GM12878 (cell line): ENCODE results near the gene WDR74. TPM values are rescaled to one million over a fixed set of nuclear protein-coding genes. Genes with fewer than 3 reads are reported as not detected.

Experiments
- ATAC-seq: fragments of 200-7000 bp; cut with Tn5 transposase; 3 replicates; pipeline ENCODE4 v1.9.1; 2020; ENCODE audit warnings: mild to moderate bottlenecking, moderate library complexity
- BruUV-seq: library from RNA; stranded (reverse); fragments of 400-500 nt; replicated peaks from 2 replicates; lab custom pipeline; 2021; lab: Mats Ljungman, UMichigan
- CTCF ChIA-PET: fragments of 300-600 bp; sonication (Branson Sonifier 250); formaldehyde crosslinking; extraction: SDS; loops from one replicate; lab custom pipeline; 2021; ENCODE audit warnings: inconsistent platforms; lab: Yijun Ruan, JAX
- POLR2A ChIA-PET: fragments of 350-600 bp; formaldehyde crosslinking; extraction: SDS; loops from one replicate; lab custom pipeline; 2021; ENCODE audit warnings: inconsistent platforms; lab: Charles Lee
- RAD21 ChIA-PET: fragments of 300-600 bp; sonication (Branson Sonifier 250); formaldehyde crosslinking; loops from one replicate; lab custom pipeline; 2023; ENCODE audit warnings: antibody characterized with exemption; ENCODE audit not compliant: unreplicated experiment; lab: Charles Lee
- SMC1A ChIA-PET: fragments of 300-600 bp; sonication (Branson Sonifier 250); formaldehyde crosslinking; loops from one replicate; lab custom pipeline; 2023; ENCODE audit not compliant: unreplicated experiment, uncharacterized antibody; lab: Charles Lee
- DNase-seq: peaks from one replicate; pipeline ENCODE4 v3.0.0-alpha.2; 2011; ENCODE audit warnings: low read depth, low spot score
- FAIRE-seq: peaks from 3 replicates; lab custom pipeline; 2011; peaks lifted over from hg19 to GRCh38; lab: Jason Lieb, UNC
- H2AFZ ChIP-seq: 2 replicates; pipeline ENCODE4 v1.6.0; 2011; ENCODE audit warnings: low read depth, low read length, control low read depth; ENCODE audit not compliant: control insufficient read depth
- H3K27ac ChIP-seq: 2 replicates; pipeline ENCODE4 v1.5.1; 2011; ENCODE audit warnings: control low read depth; ENCODE audit not compliant: control insufficient read depth, insufficient read depth
- H3K27me3 ChIP-seq, 2 experiments: replicated peaks in 1 of 2; 2 replicates each; pipeline versions ENCODE4 v1.6.0 to v1.6.1; 2011; ENCODE audit warnings: low read length in 1 of 2; ENCODE audit not compliant: control insufficient read depth in 2 of 2, insufficient read depth in 2 of 2
- H3K36me3 ChIP-seq, 2 experiments: 2 replicates each; pipeline ENCODE4 v1.5.1; 2011; ENCODE audit warnings: low read length in 1 of 2; ENCODE audit not compliant: control insufficient read depth in 2 of 2, insufficient read depth in 2 of 2
- H3K4me1 ChIP-seq: 2 replicates; pipeline ENCODE4 v1.6.1; 2011; ENCODE audit warnings: mild to moderate bottlenecking, low read length, moderate library complexity, mixed read lengths; ENCODE audit not compliant: control insufficient read depth, insufficient read depth
- H3K4me2 ChIP-seq: 2 replicates; pipeline ENCODE4 v1.6.0; 2011; ENCODE audit warnings: control low read depth; ENCODE audit not compliant: control insufficient read depth, insufficient read depth
- H3K4me3 ChIP-seq: fragments of 200-600 bp; sonication (generic); 2 replicates; pipeline ENCODE4 v1.5.1; 2016
- H3K79me2 ChIP-seq: 2 replicates; pipeline ENCODE4 v1.6.0; 2011; ENCODE audit warnings: low read length; ENCODE audit not compliant: control insufficient read depth, insufficient read depth
- H3K9ac ChIP-seq: 2 replicates; pipeline ENCODE4 v1.8.0; 2011; ENCODE audit warnings: low read length, control low read depth, mixed read lengths; ENCODE audit not compliant: control insufficient read depth, insufficient read depth
- H3K9me3 ChIP-seq: replicated peaks from 3 replicates; pipeline ENCODE4 v1.5.1; 2011; ENCODE audit warnings: mild to moderate bottlenecking, low read length; ENCODE audit not compliant: control insufficient read depth, insufficient read depth
- H4K20me1 ChIP-seq: 2 replicates; pipeline ENCODE4 v1.6.0; 2011; ENCODE audit not compliant: control insufficient read depth, insufficient read depth
- CBFB ChIP-seq: IDR thresholded peaks from 2 replicates; pipeline ENCODE4 v1.6.1; 2016; ENCODE audit warnings: antibody characterized with exemption, low read depth
- EZH2 ChIP-seq: IDR thresholded peaks from 2 replicates; pipeline ENCODE4 v1.6.1; 2012; ENCODE audit warnings: low read depth, mild to moderate bottlenecking, control low read depth, inconsistent platforms, low read length, borderline replicate concordance; ENCODE audit not compliant: control insufficient read depth
- JUNB ChIP-seq: IDR thresholded peaks from 2 replicates; pipeline ENCODE4 v1.6.1; 2016; ENCODE audit warnings: antibody characterized with exemption, mild to moderate bottlenecking
- NBN ChIP-seq: fragments of 450-650 bp; IDR thresholded peaks from 2 replicates; pipeline ENCODE4 v1.6.1; 2016
- NFYB ChIP-seq: IDR thresholded peaks from 2 replicates; pipeline ENCODE4 v1.6.1; 2011; ENCODE audit warnings: low read depth, mild to moderate bottlenecking, low read length, improper control_type of control experiment, moderate library complexity; ENCODE audit not compliant: insufficient read depth
- PAX8 ChIP-seq: fragments of 450-650 bp; IDR thresholded peaks from 2 replicates; pipeline ENCODE4 v1.6.1; 2017; ENCODE audit warnings: mild to moderate bottlenecking, moderate library complexity
- RB1 ChIP-seq: fragments of 450-650 bp; formaldehyde crosslinking; IDR thresholded peaks from 2 replicates; pipeline ENCODE4 v1.6.1; 2017; ENCODE audit warnings: mild to moderate bottlenecking, borderline replicate concordance
- RCOR1 ChIP-seq: conservative IDR thresholded peaks from 2 replicates; pipeline ENCODE4 v1.6.1; 2012; ENCODE audit warnings: low read depth, low read length, improper control_type of control experiment
- RFX5 ChIP-seq: IDR thresholded peaks from 2 replicates; pipeline ENCODE4 v1.6.1; 2011; ENCODE audit warnings: low read depth, low read length, improper control_type of control experiment
- SPI1 ChIP-seq: IDR thresholded peaks from 2 replicates; pipeline ENCODE4 v1.6.1; 2011; ENCODE audit warnings: low read depth, mild to moderate bottlenecking, low read length, moderate library complexity, borderline replicate concordance; ENCODE audit not compliant: insufficient read depth
- TCF7 ChIP-seq: IDR thresholded peaks from 2 replicates; pipeline ENCODE4 v1.6.1; 2014; ENCODE audit warnings: antibody characterized with exemption, borderline replicate concordance
- ZNF24 ChIP-seq: fragments of 450-650 bp; IDR thresholded peaks from 2 replicates; pipeline ENCODE4 v1.6.1; 2017; ENCODE audit warnings: antibody characterized with exemption, mild to moderate bottlenecking
- ZZZ3 ChIP-seq: IDR thresholded peaks from 2 replicates; pipeline ENCODE4 v1.6.1; 2011; ENCODE audit warnings: low read depth; ENCODE audit not compliant: control insufficient read depth, insufficient read length
- WGBS: methylation state at CpG from one replicate; pipeline ENCODE4 v1.1.6; 2016; ENCODE audit warnings: low lambda C conversion rate; ENCODE audit not compliant: insufficient replicate concordance, insufficient coverage; ENCODE audit errors: missing lambda C conversion rate; 5-methylcytosine and 5-hydroxymethylcytosine counted together
- in situ Hi-C: fragments of 300-500 bp; cut with MboI; formaldehyde crosslinking; loops from 9 replicates; pipeline ENCODE4 v1.14.3; 2018; ENCODE audit warnings: mixed read lengths
- intact Hi-C: fragments of 100-400 bp; cut with micrococcal nuclease; formaldehyde crosslinking; loops from one replicate; pipeline ENCODE4 v1.14.2; 2022; ENCODE audit not compliant: unreplicated experiment
- polyA plus RNA-seq, 11 experiments: library from polyadenylated mRNA; depleted of rRNA in 4 of 11; unstranded in 6 of 11; stranded (reverse) in 5 of 11; fragments of >200 nt; fragmentation: Nextera tagmentation in 4 of 11; fragmentation: Illumina TruSeq in 1 of 11; extraction: Ambion mirVana in 4 of 11; extraction: Trizol in 1 of 11; gene quantifications; 1 replicate in 1 of 11; 2 replicates in 10 of 11; pipeline versions ENCODE4 v1.2.1 to v1.2.3, GENCODE V29; 2011 to 2016; ENCODE audit warnings: inconsistent platforms in 2 of 11, missing spikeins in 2 of 11, low read depth in 1 of 11
- total RNA-seq, 4 experiments: library from RNA; depleted of rRNA in 3 of 4; stranded (reverse); fragments of >200 nt in 3 of 4; fragmentation: Illumina TruSeq in 1 of 4; extraction: Trizol in 1 of 4; gene quantifications; 2 replicates each; pipeline versions ENCODE4 v1.2.1 to v1.2.3, GENCODE V29; 2013 to 2021
- TF ChIP-seq, protein P1 (sequence below): fragments of 450-650 bp; IDR thresholded peaks from 2 replicates; pipeline ENCODE4 v1.6.1; 2018; ENCODE audit warnings: mild to moderate bottlenecking, low read depth, moderate library complexity; ENCODE audit not compliant: partially characterized antibody
- TF ChIP-seq, protein P2 (sequence below): IDR thresholded peaks from 2 replicates; pipeline ENCODE4 v1.6.1; 2012; ENCODE audit warnings: low read depth, low read length, improper control_type of control experiment

Gene WDR74
- total and polyA plus RNA-seq, 10 of the 15 experiments (the other 5 are each of a cell fraction or from before 2014, with no cell fraction given), result 18.2 to 103 (median 60.7) TPM

- no peak for TF ChIP-seq NFYB
These were observed 2.9 kb upstream of the WDR74 start (continued) for GRCh38 chr11:62842171-62842741.

GRCh38 chr11:62841361-62842170 lies 2.2 kb upstream of the WDR74 start:
- peaks cover 22% of the 10 kb centered on the region for H3K79me2 ChIP-seq
- intact Hi-C loops, result loop anchor here (1.0 to 2.0 kb wide), 4 partner anchors 15 to 161 kb away; partner anchors contain the start of genes SLC3A2 and TTC9C
- CTCF ChIA-PET, result interaction anchor here (0.6 to 3.4 kb wide), 10 partner anchors 9 to 285 kb away, joined by 3 to 28 read pairs (median 4); partner anchors contain the start of gene TMEM179B
- TF ChIP-seq RCOR1 (peak; percentile 75; the same call in 1 of the 2 replicates), ZZZ3 (no peak), PAX8 (0 out of 2 replicates have a peak, but pooled peaks have one; percentile 75), ZNF24 (peak; percentile 92), RFX5 (no peak), CBFB (peak; percentile 100), RB1 (peak; percentile 73), TCF7 (peak; percentile 95), NBN (peak; percentile 100), SPI1 (no peak), JUNB (peak; percentile 81), EZH2 (peak; percentile 96; the same call in 1 of the 2 replicates)
- TF ChIP-seq, protein P1, sequence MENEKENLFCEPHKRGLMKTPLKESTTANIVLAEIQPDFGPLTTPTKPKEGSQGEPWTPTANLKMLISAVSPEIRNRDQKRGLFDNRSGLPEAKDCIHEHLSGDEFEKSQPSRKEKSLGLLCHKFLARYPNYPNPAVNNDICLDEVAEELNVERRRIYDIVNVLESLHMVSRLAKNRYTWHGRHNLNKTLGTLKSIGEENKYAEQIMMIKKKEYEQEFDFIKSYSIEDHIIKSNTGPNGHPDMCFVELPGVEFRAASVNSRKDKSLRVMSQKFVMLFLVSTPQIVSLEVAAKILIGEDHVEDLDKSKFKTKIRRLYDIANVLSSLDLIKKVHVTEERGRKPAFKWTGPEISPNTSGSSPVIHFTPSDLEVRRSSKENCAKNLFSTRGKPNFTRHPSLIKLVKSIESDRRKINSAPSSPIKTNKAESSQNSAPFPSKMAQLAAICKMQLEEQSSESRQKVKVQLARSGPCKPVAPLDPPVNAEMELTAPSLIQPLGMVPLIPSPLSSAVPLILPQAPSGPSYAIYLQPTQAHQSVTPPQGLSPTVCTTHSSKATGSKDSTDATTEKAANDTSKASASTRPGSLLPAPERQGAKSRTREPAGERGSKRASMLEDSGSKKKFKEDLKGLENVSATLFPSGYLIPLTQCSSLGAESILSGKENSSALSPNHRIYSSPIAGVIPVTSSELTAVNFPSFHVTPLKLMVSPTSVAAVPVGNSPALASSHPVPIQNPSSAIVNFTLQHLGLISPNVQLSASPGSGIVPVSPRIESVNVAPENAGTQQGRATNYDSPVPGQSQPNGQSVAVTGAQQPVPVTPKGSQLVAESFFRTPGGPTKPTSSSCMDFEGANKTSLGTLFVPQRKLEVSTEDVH, result peak; percentile 58
- TF ChIP-seq, protein P2, sequence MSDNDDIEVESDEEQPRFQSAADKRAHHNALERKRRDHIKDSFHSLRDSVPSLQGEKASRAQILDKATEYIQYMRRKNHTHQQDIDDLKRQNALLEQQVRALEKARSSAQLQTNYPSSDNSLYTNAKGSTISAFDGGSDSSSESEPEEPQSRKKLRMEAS, result no peak

More at GRCh38 chr11:62841361-62842170, 2.2 kb upstream of the WDR74 start:
- RAD21 ChIA-PET, result interaction anchor here (0.9 to 2.9 kb wide), 13 partner anchors 10 to 286 kb away, joined by 3 to 31 read pairs (median 4); partner anchors contain the start of genes HNRNPUL2, POLR2G, STX5 and TMEM179B
- POLR2A ChIA-PET, result interaction anchor here (0.7 to 3.4 kb wide), 26 partner anchors 9 to 297 kb away, joined by 3 to 92 read pairs (median 5); partner anchors contain the start of genes HNRNPUL2, LBHD1, NXF1 and POLR2G
- TSS peak; percentile 98 for BruUV-seq
- peak; percentile 100 for DNase-seq
- Histone ChIP-seq H4K20me1 (no peaks in the 10 kb centered on the region), H3K27me3 (no peaks in the 10 kb centered on the region), H3K4me1 (peaks cover 7% of the 10 kb centered on the region), H3K36me3 (no peaks in the 10 kb centered on the region), H3K9ac (peak overlapping the region; percentile 99), H3K4me3 (peak overlapping the region; percentile 68; the same call in 1 of the 2 replicates), H3K27ac (peak overlapping the region; percentile 99), H3K4me2 (peak overlapping the region; percentile 89), H3K9me3 (no peaks in the 10 kb centered on the region), H2AFZ (peak overlapping the region; percentile 90)
- under 1% methylated on average over 33 of the region's 33 CpGs for WGBS
- peak; percentile 83 for ATAC-seq
- FAIRE-seq, result peak; percentile 100
- in situ Hi-C loops, result no loop called here
- SMC1A ChIA-PET, result interaction anchor here (1.2 to 3.0 kb wide), 8 partner anchors 10 to 176 kb away, joined by 3 to 36 read pairs (median 6); partner anchors contain the start of genes C11orf98, CSKMT, STX5 and TEX54
